HG02981 (cell line): Measurements from ENCODE around the gene ZNF485.

ENCODE experiments used
- ATAC-seq: cut with Tn5 transposase; IDR thresholded peaks from one replicate; pipeline ENCODE4 v1.9.1; 2021; ENCODE audit warnings: mild to moderate bottlenecking, moderate library complexity; ENCODE audit not compliant: unreplicated experiment

ZNF485 gene

DNA sequence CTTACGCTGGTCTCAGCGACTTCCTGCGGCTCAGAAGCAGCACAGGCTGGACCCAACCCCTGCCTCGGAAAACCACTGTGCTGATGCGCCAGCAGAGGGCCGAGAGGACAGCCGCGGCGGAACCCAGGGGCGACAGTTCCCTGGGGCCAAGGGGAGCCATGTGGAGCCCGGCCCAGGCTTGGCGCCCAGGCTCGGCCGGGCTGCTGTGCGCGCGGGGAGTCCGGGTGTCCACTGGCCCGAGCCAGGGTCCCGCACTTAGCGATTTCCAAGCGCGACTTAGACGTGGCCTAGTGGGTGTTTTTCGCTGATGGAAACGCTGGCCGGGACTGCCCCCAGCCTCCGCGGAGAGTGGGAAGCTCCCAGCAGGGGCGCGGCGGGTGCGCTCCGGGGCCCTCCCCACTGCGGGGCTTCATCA, 61.1 kb downstream of the ZNF485 start:
- ATAC-seq: no peak
